HCT116 (cell line): Measurements from ENCODE around the gene CTNNAL1. TPM values are rescaled to one million over a fixed set of nuclear protein-coding genes. Genes with fewer than 3 reads are reported as not detected.

Source experiments
- ATAC-seq: fragments of 200-7000 bp; cut with Tn5 transposase; 2 replicates; pipeline ENCODE4 v1.9.1; 2020; ENCODE audit warnings: mild to moderate bottlenecking, moderate library complexity
- BruUV-seq: library from RNA; stranded (reverse); fragments of 400-500 nt; replicated peaks from 2 replicates; lab custom pipeline; 2021; lab: Mats Ljungman, UMichigan
- CTCF ChIA-PET: fragments of 300-600 bp; sonication (Branson Sonifier 250); formaldehyde crosslinking; loops from one replicate; lab custom pipeline; 2021; ENCODE audit warnings: antibody characterized with exemption; lab: Charles Lee
- POLR2A ChIA-PET: fragments of 300-600, 350-600 bp; sonication (Branson Sonifier 250); formaldehyde crosslinking; loops from one replicate; lab custom pipeline; 2021; ENCODE audit warnings: antibody characterized with exemption; lab: Charles Lee
- RAD21 ChIA-PET, 2 experiments: fragments of 300-600 bp; sonication (Branson Sonifier 250); formaldehyde crosslinking; loops; one replicate each; lab custom pipeline; 2023; ENCODE audit warnings: low total read pairs in 2 of 2; ENCODE audit not compliant: uncharacterized antibody in 2 of 2, unreplicated experiment in 2 of 2, low non-redundant PET in 1 of 2; lab: Charles Lee
- DNase-seq: peaks from one replicate; pipeline ENCODE4 v3.0.0-alpha.2; 2010; ENCODE audit warnings: low read depth, low spot score
- H2AFZ ChIP-seq: fragments of 200-600 bp; shearing (Covaris generic), sonication (generic); 2 replicates; pipeline ENCODE4 v1.6.1; 2017; ENCODE audit warnings: low read depth, mixed run types, mixed read lengths, antibody characterized with exemption, low read length; ENCODE audit not compliant: poor library complexity, severe bottlenecking
- H3K27ac ChIP-seq: 2 replicates; pipeline ENCODE4 v1.5.1; 2012; ENCODE audit warnings: low read depth, low read length
- H3K27me3 ChIP-seq: fragments of 200-600 bp; sonication (generic); 2 replicates; pipeline ENCODE4 v1.6.1; 2016; ENCODE audit warnings: mixed run types, low read length, mixed read lengths; ENCODE audit not compliant: insufficient read depth
- H3K36me3 ChIP-seq, 2 experiments: fragments of 200-500 bp in 1 of 2; fragments of 200-600 bp in 1 of 2; sonication (Bioruptor generic) in 1 of 2; sonication (generic) in 1 of 2; 2 replicates each; pipeline versions ENCODE4 v1.5.1 to v1.6.1; 2014 to 2016; ENCODE audit warnings: low read length in 2 of 2, inconsistent platforms in 1 of 2, mixed read lengths in 1 of 2, mixed run types in 1 of 2; ENCODE audit not compliant: insufficient read depth in 2 of 2, control insufficient read depth in 1 of 2
- H3K4me1 ChIP-seq, 2 experiments: fragments of 200-600 bp in 1 of 2; sonication (generic) in 1 of 2; 2 replicates each; pipeline versions ENCODE4 v1.5.1 to v1.6.1; 2012 to 2017; ENCODE audit warnings: low read length in 2 of 2, inconsistent platforms in 1 of 2, mild to moderate bottlenecking in 1 of 2, mixed read lengths in 1 of 2, mixed run types in 1 of 2, moderate library complexity in 1 of 2; ENCODE audit not compliant: insufficient read depth in 2 of 2, control insufficient read depth in 1 of 2
- H3K4me2 ChIP-seq: fragments of 200-600 bp; sonication (generic); 2 replicates; pipeline ENCODE4 v1.6.1; 2017; ENCODE audit warnings: mixed run types, low read length, mixed read lengths
- H3K4me3 ChIP-seq, 2 experiments: fragments of 200-600 bp in 1 of 2; sonication (generic) in 1 of 2; replicated peaks in 1 of 2; 2 replicates each; pipeline ENCODE4 v1.5.1; 2011 to 2016; ENCODE audit warnings: low read length in 2 of 2, control low read depth in 1 of 2, low read depth in 1 of 2, mild to moderate bottlenecking in 1 of 2, mixed read lengths in 1 of 2, mixed run types in 1 of 2
- H3K79me2 ChIP-seq: fragments of 200-600 bp; sonication (generic); 2 replicates; pipeline ENCODE4 v1.6.1; 2017; ENCODE audit warnings: mild to moderate bottlenecking, mixed run types, low read length, moderate library complexity, mixed read lengths; ENCODE audit not compliant: insufficient read depth
- H3K9ac ChIP-seq: fragments of 200-600 bp; sonication (generic); 2 replicates; pipeline ENCODE4 v1.6.1; 2016; ENCODE audit warnings: low read length, mixed read lengths
- H3K9me2 ChIP-seq: fragments of 200-600 bp; sonication (generic), shearing (Covaris generic); 2 replicates; pipeline ENCODE4 v1.6.1; 2017; ENCODE audit warnings: mixed run types, mild to moderate bottlenecking, moderate library complexity; ENCODE audit not compliant: insufficient read depth
- H3K9me3 ChIP-seq, 2 experiments: fragments of 200-500 bp in 1 of 2; fragments of 200-600 bp in 1 of 2; sonication (Bioruptor generic) in 1 of 2; sonication (generic) in 1 of 2; 2 replicates each; pipeline ENCODE4 v1.6.1; 2014 to 2017; ENCODE audit warnings: low read length in 2 of 2, mixed read lengths in 2 of 2, inconsistent platforms in 1 of 2, low read depth in 1 of 2, mild to moderate bottlenecking in 1 of 2, mixed run types in 1 of 2, moderate library complexity in 1 of 2; ENCODE audit not compliant: control insufficient read depth in 1 of 2, insufficient read depth in 1 of 2
- H4K20me1 ChIP-seq: fragments of 200-600 bp; sonication (generic), shearing (Covaris generic); 2 replicates; pipeline ENCODE4 v1.6.1; 2017; ENCODE audit warnings: mixed run types, mild to moderate bottlenecking, moderate library complexity; ENCODE audit not compliant: insufficient read depth
- EGR1 ChIP-seq: IDR thresholded peaks from 2 replicates; pipeline ENCODE4 v1.6.1; 2012; ENCODE audit warnings: low read depth
- ELF1 ChIP-seq: IDR thresholded peaks from 2 replicates; pipeline ENCODE4 v1.6.1; 2012; ENCODE audit warnings: low read depth, borderline replicate concordance
- EZH2phosphoT487 ChIP-seq: fragments of 200-600 bp; IDR thresholded peaks from 2 replicates; pipeline ENCODE4 v1.6.1; 2018; ENCODE audit warnings: antibody characterized with exemption, borderline replicate concordance
- FOSL1 ChIP-seq: IDR thresholded peaks from 2 replicates; pipeline ENCODE4 v1.6.1; 2012; ENCODE audit warnings: low read depth
- SP1 ChIP-seq: IDR thresholded peaks from 2 replicates; pipeline ENCODE4 v1.6.1; 2012; ENCODE audit warnings: low read depth
- SRF ChIP-seq: IDR thresholded peaks from 2 replicates; pipeline ENCODE4 v1.6.1; 2012; ENCODE audit warnings: low read depth
- TCF7L2 ChIP-seq: IDR thresholded peaks from 2 replicates; pipeline ENCODE4 v1.7.0; 2011; ENCODE audit warnings: borderline replicate concordance, inconsistent platforms; ENCODE audit not compliant: insufficient read depth, insufficient read length; ENCODE audit errors: extremely low read depth
- YY1 ChIP-seq: IDR thresholded peaks from 2 replicates; pipeline ENCODE4 v1.6.1; 2011; ENCODE audit warnings: low read length, low read depth, moderate library complexity, mild to moderate bottlenecking; ENCODE audit not compliant: insufficient replicate concordance; ENCODE audit errors: extremely low read depth
- ZFX ChIP-seq: fragments of 450-650 bp; IDR thresholded peaks from 2 replicates; pipeline ENCODE4 v1.6.1; 2017
- intact Hi-C: fragments of 100-400 bp; cut with micrococcal nuclease; formaldehyde crosslinking; loops from 2 replicates; pipeline ENCODE4 v1.10.0; 2022
- total RNA-seq: library from RNA; stranded (reverse); gene quantifications from one replicate; pipeline ENCODE4 v1.2.1, GENCODE V29; 2021; ENCODE audit not compliant: unreplicated experiment
- TF ChIP-seq, protein P1 (sequence below): IDR thresholded peaks from 2 replicates; pipeline ENCODE4 v1.6.1; 2011; ENCODE audit warnings: mild to moderate bottlenecking, low read length, moderate library complexity; ENCODE audit not compliant: insufficient replicate concordance; ENCODE audit errors: extremely low read depth
- TF ChIP-seq, protein P2 (sequence below): IDR thresholded peaks from 2 replicates; pipeline ENCODE4 v1.6.1; 2012

CTNNAL1 gene
- total RNA-seq, 1 experiment from 2014 or later = 87.2 TPM

DNA sequence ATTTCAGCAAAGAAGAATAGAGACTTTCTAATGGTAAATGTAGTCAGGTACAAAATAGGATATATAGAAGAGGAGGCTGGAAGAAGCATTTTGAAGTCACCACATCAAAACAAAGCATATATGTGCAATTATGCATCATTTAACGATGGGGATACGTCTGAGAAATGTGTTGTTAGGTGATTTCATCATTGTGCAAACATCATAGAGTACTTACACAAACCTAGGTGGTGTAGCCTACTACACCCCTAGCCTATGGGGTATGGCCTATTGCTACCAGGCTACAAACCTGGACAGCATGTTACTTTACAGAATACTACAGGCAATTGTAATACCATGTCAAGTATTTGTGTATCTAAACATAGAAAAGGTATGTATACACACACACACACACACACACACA, 107.8 kb downstream of the CTNNAL1 start:
- Histone ChIP-seq H3K9me2 (no peaks in the 10 kb centered on the region), H3K4me1 (no peaks in the 10 kb centered on the region), H3K27ac (no peak overlapping the region), H4K20me1 (no peaks in the 10 kb centered on the region), H3K4me2 (no peak overlapping the region), H3K36me3 (peaks cover 45% of the 10 kb centered on the region in 2 experiments), H3K9ac (no peak overlapping the region), H3K4me3 (no peak overlapping the region), H3K79me2 (no peaks in the 10 kb centered on the region), H3K9me3 (no peaks in the 10 kb centered on the region), H2AFZ (no peak overlapping the region), H3K27me3 (no peaks in the 10 kb centered on the region)
- POLR2A ChIA-PET = no interaction called here
- TF ChIP-seq SP1 (no peak), ELF1 (no peak), YY1 (no peak), FOSL1 (no peak), ZFX (no peak), SRF (no peak), EGR1 (no peak), TCF7L2 (no peak), EZH2phosphoT487 (no peak)
- TF ChIP-seq, protein P1, sequence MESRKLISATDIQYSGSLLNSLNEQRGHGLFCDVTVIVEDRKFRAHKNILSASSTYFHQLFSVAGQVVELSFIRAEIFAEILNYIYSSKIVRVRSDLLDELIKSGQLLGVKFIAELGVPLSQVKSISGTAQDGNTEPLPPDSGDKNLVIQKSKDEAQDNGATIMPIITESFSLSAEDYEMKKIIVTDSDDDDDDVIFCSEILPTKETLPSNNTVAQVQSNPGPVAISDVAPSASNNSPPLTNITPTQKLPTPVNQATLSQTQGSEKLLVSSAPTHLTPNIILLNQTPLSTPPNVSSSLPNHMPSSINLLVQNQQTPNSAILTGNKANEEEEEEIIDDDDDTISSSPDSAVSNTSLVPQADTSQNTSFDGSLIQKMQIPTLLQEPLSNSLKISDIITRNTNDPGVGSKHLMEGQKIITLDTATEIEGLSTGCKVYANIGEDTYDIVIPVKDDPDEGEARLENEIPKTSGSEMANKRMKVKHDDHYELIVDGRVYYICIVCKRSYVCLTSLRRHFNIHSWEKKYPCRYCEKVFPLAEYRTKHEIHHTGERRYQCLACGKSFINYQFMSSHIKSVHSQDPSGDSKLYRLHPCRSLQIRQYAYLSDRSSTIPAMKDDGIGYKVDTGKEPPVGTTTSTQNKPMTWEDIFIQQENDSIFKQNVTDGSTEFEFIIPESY = no peak
- TF ChIP-seq, protein P2, sequence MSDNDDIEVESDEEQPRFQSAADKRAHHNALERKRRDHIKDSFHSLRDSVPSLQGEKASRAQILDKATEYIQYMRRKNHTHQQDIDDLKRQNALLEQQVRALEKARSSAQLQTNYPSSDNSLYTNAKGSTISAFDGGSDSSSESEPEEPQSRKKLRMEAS = no peak
- BruUV-seq = no TSS peak
- DNase-seq (no peak), ATAC-seq (no peak)
- CTCF ChIA-PET = no interaction called here
- intact Hi-C loops = no loop called here
- RAD21 ChIA-PET = no interaction called here
